GM18870 (cell line): ENCODE data around the gene FBLN1.
"Not testable (repeated sequence)": the region's sequence is repeated elsewhere in the genome, so short reads cannot be mapped to it uniquely, and the experiment has no call there.

Experiments used
- ATAC-seq: cut with Tn5 transposase; IDR thresholded peaks from one replicate; pipeline ENCODE4 v1.9.1; 2021; ENCODE audit warnings: moderate library complexity; ENCODE audit not compliant: unreplicated experiment

Gene FBLN1

GRCh38 chr22:45544588-45545170 lies 42.0 kb downstream of the FBLN1 start:
- no peak for ATAC-seq

DNA sequence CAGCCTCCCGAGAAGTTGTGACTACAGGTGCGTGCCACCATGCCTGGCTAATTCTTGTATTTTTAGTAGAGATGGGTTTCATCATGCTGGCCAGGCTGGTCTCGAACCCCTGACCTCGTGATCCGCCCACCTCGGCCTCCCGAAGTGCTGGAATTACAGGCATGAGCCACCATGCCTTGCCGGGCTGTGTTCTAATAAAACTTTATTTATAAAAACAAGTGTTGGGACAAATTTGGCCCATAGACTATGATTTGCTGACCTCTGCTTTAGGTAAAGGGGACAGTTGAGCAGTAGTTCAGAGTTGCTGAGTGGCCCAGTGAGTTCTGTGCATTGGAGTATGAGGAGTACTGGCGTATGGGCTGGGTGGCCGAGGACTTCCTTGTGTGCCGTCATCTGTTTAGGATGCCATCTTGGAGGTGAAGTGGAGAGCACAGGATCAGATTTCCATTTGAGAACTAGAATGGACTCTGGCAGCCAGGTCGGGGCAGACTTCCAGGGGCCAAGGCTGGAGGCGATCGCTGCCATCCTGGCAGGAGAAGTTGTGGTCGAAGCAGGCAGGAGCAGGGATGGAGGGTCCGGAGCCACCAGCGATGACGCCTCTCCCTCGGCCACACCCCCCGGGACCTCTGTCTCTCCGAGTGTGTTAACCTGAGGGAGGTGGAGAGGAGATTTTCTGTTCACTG lies 43.8 kb downstream of the FBLN1 start:
- ATAC-seq: no peak

GRCh38 chr22:45547016-45547345 lies 44.3 kb downstream of the FBLN1 start:
- no peak for ATAC-seq

GRCh38 chr22:45547731-45548130 lies 45.0 kb downstream of the FBLN1 start:
- no peak for ATAC-seq

DNA sequence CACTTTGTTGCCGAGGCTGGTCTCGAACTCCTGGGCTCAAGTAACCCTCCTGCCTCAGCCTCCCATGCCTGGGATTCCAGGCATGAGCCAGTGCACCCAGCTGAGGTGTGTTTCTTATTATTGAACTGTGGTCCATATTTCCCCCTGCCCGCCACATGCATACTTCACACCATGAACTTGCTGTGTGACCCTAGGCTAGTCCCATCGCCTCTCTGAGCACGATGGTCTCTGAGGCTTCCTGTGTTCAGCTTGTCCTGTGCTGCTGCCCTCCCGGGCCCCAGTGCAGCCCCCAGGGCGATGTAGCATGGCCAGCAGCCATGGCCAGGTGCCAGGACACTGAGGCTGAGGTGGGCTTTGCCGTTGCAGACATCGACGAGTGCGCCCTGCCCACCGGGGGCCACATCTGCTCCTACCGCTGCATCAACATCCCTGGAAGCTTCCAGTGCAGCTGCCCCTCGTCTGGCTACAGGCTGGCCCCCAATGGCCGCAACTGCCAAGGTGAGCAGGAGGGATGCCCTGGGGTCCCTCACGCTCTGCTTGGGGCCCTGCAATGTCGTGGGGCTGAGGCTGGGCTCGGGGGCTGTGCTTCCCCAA lies 45.7 kb downstream of the FBLN1 start:
- no peak for ATAC-seq

GRCh38 chr22:45548991-45549761 lies 46.5 kb downstream of the FBLN1 start:
- ATAC-seq: no peak

- no peak for ATAC-seq
Observed at GRCh38 chr22:45549762-45550378, 47.2 kb downstream of the FBLN1 start.

- ATAC-seq: no peak
Observed at GRCh38 chr22:45550416-45550815, 47.7 kb downstream of the FBLN1 start.

DNA sequence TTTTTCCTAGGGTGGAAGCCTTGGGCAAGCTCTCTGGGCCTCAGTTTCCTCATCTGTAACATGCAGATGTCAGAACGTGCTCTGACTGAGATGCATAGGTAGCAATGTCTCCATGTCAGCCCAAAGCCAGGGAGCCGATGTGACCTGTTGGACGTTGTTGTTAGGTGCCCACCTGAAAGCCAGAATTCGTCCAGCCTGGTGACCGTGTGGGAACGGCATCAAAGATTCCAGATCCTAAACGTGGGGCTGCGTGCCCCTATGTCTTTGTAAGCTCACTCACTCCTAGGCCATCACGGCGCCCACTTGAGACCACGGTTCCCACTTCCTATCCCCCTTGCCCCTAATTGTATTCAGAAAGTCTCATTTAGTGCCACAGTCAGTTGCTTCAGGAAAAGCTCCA lies 48.2 kb downstream of the FBLN1 start:
- no peak for ATAC-seq

DNA sequence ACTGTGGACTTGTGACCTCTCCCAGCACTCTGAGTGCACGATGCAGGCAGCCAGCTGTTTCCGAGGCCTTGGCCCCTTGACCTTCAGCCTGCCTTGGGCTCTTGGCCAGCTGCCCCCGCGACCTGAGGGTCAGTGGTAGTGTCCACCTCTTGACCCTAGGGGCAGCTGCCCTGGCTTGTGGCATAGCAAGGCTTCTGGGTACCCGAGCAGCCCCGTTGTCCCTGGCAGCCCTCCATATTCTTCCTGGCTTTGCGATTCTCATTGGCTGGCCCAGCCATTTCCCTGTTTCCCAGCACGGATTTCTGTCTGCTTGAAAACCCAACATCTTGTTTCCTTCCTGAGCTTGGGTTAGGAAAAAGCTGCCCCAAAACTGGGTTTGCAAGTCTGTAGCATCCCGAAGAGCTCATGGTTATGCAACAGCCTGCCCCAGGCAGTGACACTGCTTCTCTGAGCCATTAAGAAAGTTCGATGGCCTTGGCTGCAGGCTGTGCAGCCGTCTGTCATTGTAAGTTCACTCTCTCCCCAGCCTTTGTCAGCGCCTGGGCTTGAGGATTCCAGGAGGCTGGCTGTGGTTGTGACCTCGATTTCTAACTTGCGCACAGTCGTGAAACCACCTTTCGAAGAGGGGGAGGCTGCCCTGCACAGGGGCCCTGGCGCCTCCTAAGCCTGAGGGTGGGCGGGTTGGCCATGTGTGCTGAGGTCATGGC lies 48.8 kb downstream of the FBLN1 start:
- ATAC-seq: no peak

GRCh38 chr22:45552017-45552411 lies 49.3 kb downstream of the FBLN1 start:
- no peak for ATAC-seq

DNA sequence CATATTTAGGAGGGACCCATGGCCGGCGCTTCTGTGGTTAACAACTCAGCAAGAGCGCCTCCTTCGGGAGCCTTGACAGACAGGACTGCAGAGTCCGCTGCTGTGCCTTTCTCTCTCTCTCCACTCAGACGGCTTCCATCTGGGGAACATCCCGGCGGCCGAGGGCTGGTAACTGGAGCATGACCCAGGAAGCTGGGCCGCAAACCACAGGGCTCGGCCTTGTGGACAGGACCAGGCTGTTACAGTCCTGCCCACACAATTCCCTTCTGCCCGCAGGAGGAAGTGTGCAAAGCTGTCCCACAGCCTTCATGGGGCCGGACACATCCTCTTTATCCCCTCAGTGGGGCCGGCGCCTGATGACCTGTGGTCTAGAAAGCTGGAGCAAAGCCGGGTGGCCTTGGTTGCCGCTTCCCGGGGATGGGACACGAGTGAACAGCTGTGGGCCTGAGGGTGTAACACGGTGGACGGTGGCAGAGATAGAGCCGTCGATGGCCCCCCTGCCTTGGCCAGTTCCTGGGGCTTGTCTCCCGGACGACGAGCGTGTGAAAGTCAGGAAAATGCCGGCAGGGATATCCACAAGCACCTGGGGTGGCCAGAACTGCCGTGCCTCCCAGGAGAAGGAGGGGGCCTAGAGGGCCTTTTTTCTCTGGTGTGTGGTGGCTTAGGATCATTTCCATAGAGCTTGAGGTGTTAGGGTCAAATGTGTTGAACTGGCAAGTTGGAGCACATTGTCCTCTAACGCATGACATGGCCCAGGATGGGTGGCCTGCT lies 50.1 kb downstream of the FBLN1 start:
- ATAC-seq: no peak

GRCh38 chr22:45553351-45554039 lies 50.8 kb downstream of the FBLN1 start:
- no peak for ATAC-seq

DNA sequence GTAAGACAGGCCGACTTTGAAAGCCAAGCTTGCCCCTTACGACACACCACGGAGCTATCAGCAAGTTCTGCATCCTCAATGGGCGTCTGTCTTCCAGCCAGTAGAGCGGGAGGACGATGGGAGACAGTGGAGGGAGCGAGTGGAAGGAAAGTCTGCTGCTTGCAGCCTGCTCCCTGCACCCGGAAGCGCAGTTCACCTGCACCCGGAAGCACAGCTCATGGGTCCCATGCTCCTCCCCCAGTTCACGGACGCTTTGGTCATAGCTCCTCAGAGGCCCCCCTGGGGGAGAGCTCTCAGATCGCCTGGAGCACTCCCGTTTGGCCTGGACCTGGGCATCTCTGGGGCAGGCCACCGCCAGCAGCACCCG lies 51.3 kb downstream of the FBLN1 start:
- ATAC-seq: no peak

DNA sequence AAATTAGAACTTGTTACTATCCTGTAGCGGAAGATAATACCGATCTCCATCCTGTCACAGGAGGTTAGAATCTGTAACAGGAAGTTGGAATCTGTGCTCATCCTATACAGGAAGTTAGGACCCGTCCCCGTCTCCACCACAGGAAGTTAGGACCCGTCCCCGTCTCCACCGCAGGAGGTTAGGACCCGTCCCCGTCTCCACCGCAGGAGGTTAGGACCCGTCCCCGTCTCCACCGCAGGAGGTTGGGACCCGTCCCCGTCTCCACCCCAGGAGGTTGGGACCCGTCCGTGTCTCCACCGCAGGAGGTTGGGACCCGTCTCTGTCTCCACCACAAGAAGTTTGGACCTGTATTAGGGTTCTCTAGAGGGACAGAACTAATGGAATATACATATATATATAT lies 52.2 kb downstream of the FBLN1 start:
- no peak for ATAC-seq

DNA sequence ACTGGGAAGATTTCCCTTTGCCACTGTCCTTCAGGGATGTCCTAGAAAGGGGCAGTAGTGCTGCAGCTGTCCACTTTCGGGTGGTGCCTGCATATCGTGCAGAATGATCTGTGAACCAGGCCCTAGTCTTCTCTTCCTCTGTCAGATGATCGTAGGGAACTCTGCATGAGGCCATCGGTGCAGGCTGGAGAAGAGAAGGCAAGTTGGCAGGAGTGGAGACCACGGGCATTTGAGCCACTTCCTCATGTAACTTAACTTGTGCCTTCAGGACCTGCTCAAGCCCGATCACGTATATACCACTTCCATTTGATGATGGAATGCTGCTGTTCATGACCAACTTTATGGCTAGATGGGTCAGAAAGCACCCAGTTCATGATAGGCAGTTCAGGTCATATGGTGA lies 55.2 kb downstream of the FBLN1 start:
- not testable (repeated sequence) for ATAC-seq

- not testable (repeated sequence) for ATAC-seq
Observed at GRCh38 chr22:45560092-45560491, 57.4 kb downstream of the FBLN1 start.

- ATAC-seq: not testable (repeated sequence)
Observed at GRCh38 chr22:45560761-45561160, 58.1 kb downstream of the FBLN1 start.

DNA sequence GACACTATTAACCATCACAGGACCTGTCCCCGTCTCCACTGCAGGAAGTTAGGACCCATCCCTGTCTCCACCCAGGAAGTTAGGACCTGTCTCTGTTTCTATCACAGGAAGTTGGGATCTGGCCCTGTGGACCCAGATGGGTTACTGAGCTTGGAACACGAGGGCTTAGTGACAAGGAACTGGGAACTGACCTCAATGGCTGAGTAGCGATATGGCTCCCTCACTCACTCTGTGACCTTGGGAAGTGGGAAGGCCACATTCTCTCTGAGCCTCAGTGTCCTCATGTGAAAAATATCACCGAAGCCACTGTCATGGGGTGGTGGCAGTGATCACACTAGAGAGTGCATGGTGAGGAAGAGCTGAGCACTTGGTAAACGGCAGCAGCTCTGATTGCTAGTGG lies 59.4 kb downstream of the FBLN1 start:
- no peak for ATAC-seq
